HCT116 (cell line): ENCODE measurements around the gene GANAB. TPM values are rescaled to one million over a fixed set of nuclear protein-coding genes. Genes with fewer than 3 reads are reported as not detected.

ENCODE experiments used
- ATAC-seq: fragments of 200-7000 bp; cut with Tn5 transposase; 2 replicates; pipeline ENCODE4 v1.9.1; 2020; ENCODE audit warnings: mild to moderate bottlenecking, moderate library complexity
- BruUV-seq: library from RNA; stranded (reverse); fragments of 400-500 nt; replicated peaks from 2 replicates; lab custom pipeline; 2021; lab: Mats Ljungman, UMichigan
- CTCF ChIA-PET: fragments of 300-600 bp; sonication (Branson Sonifier 250); formaldehyde crosslinking; loops from one replicate; lab custom pipeline; 2021; ENCODE audit warnings: antibody characterized with exemption; lab: Charles Lee
- POLR2A ChIA-PET: fragments of 300-600, 350-600 bp; sonication (Branson Sonifier 250); formaldehyde crosslinking; loops from one replicate; lab custom pipeline; 2021; ENCODE audit warnings: antibody characterized with exemption; lab: Charles Lee
- RAD21 ChIA-PET, 2 experiments: fragments of 300-600 bp; sonication (Branson Sonifier 250); formaldehyde crosslinking; loops; one replicate each; lab custom pipeline; 2023; ENCODE audit warnings: low total read pairs in 2 of 2; ENCODE audit not compliant: uncharacterized antibody in 2 of 2, unreplicated experiment in 2 of 2, low non-redundant PET in 1 of 2; lab: Charles Lee
- DNase-seq: peaks from one replicate; pipeline ENCODE4 v3.0.0-alpha.2; 2010; ENCODE audit warnings: low read depth, low spot score
- H2AFZ ChIP-seq: fragments of 200-600 bp; shearing (Covaris generic), sonication (generic); 2 replicates; pipeline ENCODE4 v1.6.1; 2017; ENCODE audit warnings: low read depth, mixed run types, mixed read lengths, antibody characterized with exemption, low read length; ENCODE audit not compliant: poor library complexity, severe bottlenecking
- H3K27ac ChIP-seq: 2 replicates; pipeline ENCODE4 v1.5.1; 2012; ENCODE audit warnings: low read depth, low read length
- H3K27me3 ChIP-seq: fragments of 200-600 bp; sonication (generic); 2 replicates; pipeline ENCODE4 v1.6.1; 2016; ENCODE audit warnings: mixed run types, low read length, mixed read lengths; ENCODE audit not compliant: insufficient read depth
- H3K36me3 ChIP-seq, 2 experiments: fragments of 200-500 bp in 1 of 2; fragments of 200-600 bp in 1 of 2; sonication (Bioruptor generic) in 1 of 2; sonication (generic) in 1 of 2; 2 replicates each; pipeline versions ENCODE4 v1.5.1 to v1.6.1; 2014 to 2016; ENCODE audit warnings: low read length in 2 of 2, inconsistent platforms in 1 of 2, mixed read lengths in 1 of 2, mixed run types in 1 of 2; ENCODE audit not compliant: insufficient read depth in 2 of 2, control insufficient read depth in 1 of 2
- H3K4me1 ChIP-seq, 2 experiments: fragments of 200-600 bp in 1 of 2; sonication (generic) in 1 of 2; 2 replicates each; pipeline versions ENCODE4 v1.5.1 to v1.6.1; 2012 to 2017; ENCODE audit warnings: low read length in 2 of 2, inconsistent platforms in 1 of 2, mild to moderate bottlenecking in 1 of 2, mixed read lengths in 1 of 2, mixed run types in 1 of 2, moderate library complexity in 1 of 2; ENCODE audit not compliant: insufficient read depth in 2 of 2, control insufficient read depth in 1 of 2
- H3K4me2 ChIP-seq: fragments of 200-600 bp; sonication (generic); 2 replicates; pipeline ENCODE4 v1.6.1; 2017; ENCODE audit warnings: mixed run types, low read length, mixed read lengths
- H3K4me3 ChIP-seq, 2 experiments: fragments of 200-600 bp in 1 of 2; sonication (generic) in 1 of 2; replicated peaks in 1 of 2; 2 replicates each; pipeline ENCODE4 v1.5.1; 2011 to 2016; ENCODE audit warnings: low read length in 2 of 2, control low read depth in 1 of 2, low read depth in 1 of 2, mild to moderate bottlenecking in 1 of 2, mixed read lengths in 1 of 2, mixed run types in 1 of 2
- H3K79me2 ChIP-seq: fragments of 200-600 bp; sonication (generic); 2 replicates; pipeline ENCODE4 v1.6.1; 2017; ENCODE audit warnings: mild to moderate bottlenecking, mixed run types, low read length, moderate library complexity, mixed read lengths; ENCODE audit not compliant: insufficient read depth
- H3K9ac ChIP-seq: fragments of 200-600 bp; sonication (generic); 2 replicates; pipeline ENCODE4 v1.6.1; 2016; ENCODE audit warnings: low read length, mixed read lengths
- H3K9me2 ChIP-seq: fragments of 200-600 bp; sonication (generic), shearing (Covaris generic); 2 replicates; pipeline ENCODE4 v1.6.1; 2017; ENCODE audit warnings: mixed run types, mild to moderate bottlenecking, moderate library complexity; ENCODE audit not compliant: insufficient read depth
- H3K9me3 ChIP-seq, 2 experiments: fragments of 200-500 bp in 1 of 2; fragments of 200-600 bp in 1 of 2; sonication (Bioruptor generic) in 1 of 2; sonication (generic) in 1 of 2; 2 replicates each; pipeline ENCODE4 v1.6.1; 2014 to 2017; ENCODE audit warnings: low read length in 2 of 2, mixed read lengths in 2 of 2, inconsistent platforms in 1 of 2, low read depth in 1 of 2, mild to moderate bottlenecking in 1 of 2, mixed run types in 1 of 2, moderate library complexity in 1 of 2; ENCODE audit not compliant: control insufficient read depth in 1 of 2, insufficient read depth in 1 of 2
- H4K20me1 ChIP-seq: fragments of 200-600 bp; sonication (generic), shearing (Covaris generic); 2 replicates; pipeline ENCODE4 v1.6.1; 2017; ENCODE audit warnings: mixed run types, mild to moderate bottlenecking, moderate library complexity; ENCODE audit not compliant: insufficient read depth
- RAD21 ChIP-seq: IDR thresholded peaks from 2 replicates; pipeline ENCODE4 v1.6.1; 2012; ENCODE audit warnings: low read depth, mild to moderate bottlenecking
- intact Hi-C: fragments of 100-400 bp; cut with micrococcal nuclease; formaldehyde crosslinking; loops from 2 replicates; pipeline ENCODE4 v1.10.0; 2022
- total RNA-seq: library from RNA; stranded (reverse); gene quantifications from one replicate; pipeline ENCODE4 v1.2.1, GENCODE V29; 2021; ENCODE audit not compliant: unreplicated experiment
- TF ChIP-seq, protein P1 (sequence below), 3 experiments: fragments of 200-600 bp in 1 of 3; sonication (generic) in 1 of 3; IDR thresholded peaks in 2 of 3; conservative IDR thresholded peaks in 1 of 3; 2 replicates each; pipeline ENCODE4 v1.5.1; 2012 to 2017; ENCODE audit warnings: low read depth in 2 of 3, low read length in 2 of 3, antibody characterized with exemption in 1 of 3, borderline replicate concordance in 1 of 3, control low read depth in 1 of 3, mild to moderate bottlenecking in 1 of 3, mixed read lengths in 1 of 3, mixed run types in 1 of 3, moderate library complexity in 1 of 3; ENCODE audit not compliant: insufficient read depth in 1 of 3
- TF ChIP-seq, protein P2 (sequence below): IDR thresholded peaks from 2 replicates; pipeline ENCODE4 v1.6.1; 2012; ENCODE audit warnings: low read depth
- TF ChIP-seq, protein P3 (sequence below): IDR thresholded peaks from 2 replicates; pipeline ENCODE4 v1.6.1; 2012

GANAB gene
- total RNA-seq, 1 experiment from 2014 or later, result 410 TPM

DNA sequence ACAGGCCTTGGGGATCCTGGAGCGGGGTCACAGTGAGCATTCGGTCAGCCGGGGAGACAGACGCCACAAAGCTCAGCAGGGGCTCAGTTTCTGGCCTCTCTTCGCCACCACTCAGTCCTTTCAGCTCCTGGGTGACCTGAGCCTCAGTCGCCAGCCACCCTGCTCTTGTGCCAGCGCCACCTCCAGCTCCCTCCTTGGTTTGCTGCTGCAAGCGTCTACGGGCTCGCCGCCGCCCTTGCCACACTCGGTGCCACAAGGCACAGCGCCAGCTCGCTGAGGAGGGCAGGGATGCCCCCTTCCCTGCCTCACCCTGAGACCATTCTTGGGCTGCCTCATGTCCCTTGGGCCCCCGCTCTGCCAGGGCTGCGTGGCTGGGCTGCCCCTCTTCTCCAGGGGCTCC lies 71.3 kb downstream of the GANAB start:
- H2AFZ ChIP-seq, result no peak overlapping the region
- H3K4me1 ChIP-seq, result peaks cover 8 to 26% of the 10 kb centered on the region in 2 experiments
- no peak overlapping the region for H3K4me3 ChIP-seq
- ChIA-PET RAD21 (no interaction called here), CTCF (interaction anchor here (1.8 kb wide), 1 partner anchor 150 kb away, joined by 18 read pairs; no protein-coding TSS in a partner anchor), POLR2A (interaction anchor here (1.8 kb wide), 1 partner anchor 16 kb away, joined by 52 read pairs; the partner anchor contains the start of gene TUT1)
- no TSS peak for BruUV-seq
- TF ChIP-seq, protein P1, sequence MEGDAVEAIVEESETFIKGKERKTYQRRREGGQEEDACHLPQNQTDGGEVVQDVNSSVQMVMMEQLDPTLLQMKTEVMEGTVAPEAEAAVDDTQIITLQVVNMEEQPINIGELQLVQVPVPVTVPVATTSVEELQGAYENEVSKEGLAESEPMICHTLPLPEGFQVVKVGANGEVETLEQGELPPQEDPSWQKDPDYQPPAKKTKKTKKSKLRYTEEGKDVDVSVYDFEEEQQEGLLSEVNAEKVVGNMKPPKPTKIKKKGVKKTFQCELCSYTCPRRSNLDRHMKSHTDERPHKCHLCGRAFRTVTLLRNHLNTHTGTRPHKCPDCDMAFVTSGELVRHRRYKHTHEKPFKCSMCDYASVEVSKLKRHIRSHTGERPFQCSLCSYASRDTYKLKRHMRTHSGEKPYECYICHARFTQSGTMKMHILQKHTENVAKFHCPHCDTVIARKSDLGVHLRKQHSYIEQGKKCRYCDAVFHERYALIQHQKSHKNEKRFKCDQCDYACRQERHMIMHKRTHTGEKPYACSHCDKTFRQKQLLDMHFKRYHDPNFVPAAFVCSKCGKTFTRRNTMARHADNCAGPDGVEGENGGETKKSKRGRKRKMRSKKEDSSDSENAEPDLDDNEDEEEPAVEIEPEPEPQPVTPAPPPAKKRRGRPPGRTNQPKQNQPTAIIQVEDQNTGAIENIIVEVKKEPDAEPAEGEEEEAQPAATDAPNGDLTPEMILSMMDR (IDR thresholded peaks at IDR 0.05 in 2 of 3, conservative IDR thresholded peaks at IDR 0.05 in 1 of 3; ENCODE audit: borderline replicate concordance in 1 of 3, insufficient read depth in 1 of 3, low read depth in 2 of 3, low read length in 2 of 3), result no peak
- no peak for TF ChIP-seq RAD21
- TF ChIP-seq, protein P2, sequence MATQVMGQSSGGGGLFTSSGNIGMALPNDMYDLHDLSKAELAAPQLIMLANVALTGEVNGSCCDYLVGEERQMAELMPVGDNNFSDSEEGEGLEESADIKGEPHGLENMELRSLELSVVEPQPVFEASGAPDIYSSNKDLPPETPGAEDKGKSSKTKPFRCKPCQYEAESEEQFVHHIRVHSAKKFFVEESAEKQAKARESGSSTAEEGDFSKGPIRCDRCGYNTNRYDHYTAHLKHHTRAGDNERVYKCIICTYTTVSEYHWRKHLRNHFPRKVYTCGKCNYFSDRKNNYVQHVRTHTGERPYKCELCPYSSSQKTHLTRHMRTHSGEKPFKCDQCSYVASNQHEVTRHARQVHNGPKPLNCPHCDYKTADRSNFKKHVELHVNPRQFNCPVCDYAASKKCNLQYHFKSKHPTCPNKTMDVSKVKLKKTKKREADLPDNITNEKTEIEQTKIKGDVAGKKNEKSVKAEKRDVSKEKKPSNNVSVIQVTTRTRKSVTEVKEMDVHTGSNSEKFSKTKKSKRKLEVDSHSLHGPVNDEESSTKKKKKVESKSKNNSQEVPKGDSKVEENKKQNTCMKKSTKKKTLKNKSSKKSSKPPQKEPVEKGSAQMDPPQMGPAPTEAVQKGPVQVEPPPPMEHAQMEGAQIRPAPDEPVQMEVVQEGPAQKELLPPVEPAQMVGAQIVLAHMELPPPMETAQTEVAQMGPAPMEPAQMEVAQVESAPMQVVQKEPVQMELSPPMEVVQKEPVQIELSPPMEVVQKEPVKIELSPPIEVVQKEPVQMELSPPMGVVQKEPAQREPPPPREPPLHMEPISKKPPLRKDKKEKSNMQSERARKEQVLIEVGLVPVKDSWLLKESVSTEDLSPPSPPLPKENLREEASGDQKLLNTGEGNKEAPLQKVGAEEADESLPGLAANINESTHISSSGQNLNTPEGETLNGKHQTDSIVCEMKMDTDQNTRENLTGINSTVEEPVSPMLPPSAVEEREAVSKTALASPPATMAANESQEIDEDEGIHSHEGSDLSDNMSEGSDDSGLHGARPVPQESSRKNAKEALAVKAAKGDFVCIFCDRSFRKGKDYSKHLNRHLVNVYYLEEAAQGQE, result no peak
- TF ChIP-seq, protein P3, sequence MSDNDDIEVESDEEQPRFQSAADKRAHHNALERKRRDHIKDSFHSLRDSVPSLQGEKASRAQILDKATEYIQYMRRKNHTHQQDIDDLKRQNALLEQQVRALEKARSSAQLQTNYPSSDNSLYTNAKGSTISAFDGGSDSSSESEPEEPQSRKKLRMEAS, result no peak
- no peaks in the 10 kb centered on the region for H3K9me2 ChIP-seq
- peak overlapping the region; percentile 81; the same call in 1 of the 2 replicates for H3K4me2 ChIP-seq
- ATAC-seq, result no peak
- H3K9me3 ChIP-seq, result no peaks in the 10 kb centered on the region
- no peaks in the 10 kb centered on the region for H3K27me3 ChIP-seq
- 0 out of 2 replicates have a peak overlapping the region, but pooled peaks have one; percentile 75 for H3K9ac ChIP-seq
- no peaks in the 10 kb centered on the region; the same call in 1 of the 2 replicates for H4K20me1 ChIP-seq
- H3K79me2 ChIP-seq, result peaks cover 36% of the 10 kb centered on the region
- intact Hi-C loops, result no loop called here
- DNase-seq, result no peak
- peak overlapping the region; percentile 63 for H3K27ac ChIP-seq
- peaks cover 31 to 50% of the 10 kb centered on the region in 2 experiments for H3K36me3 ChIP-seq

Other genes starting within 250 kb of the GANAB start
- gene SCGB1A1, start 227.6 kb downstream of the GANAB start, total RNA-seq, result 2.0 TPM
- gene AHNAK, start 99.8 kb downstream of the GANAB start, total RNA-seq, result 239 TPM
- gene EEF1G, start 72.7 kb downstream of the GANAB start, total RNA-seq, result 1,901 TPM
- 49.0 TPM for gene TUT1, start 55.1 kb downstream of the GANAB start, total RNA-seq
- gene MTA2, start 44.7 kb downstream of the GANAB start, total RNA-seq, result 98.9 TPM
- gene EML3, start 33.8 kb downstream of the GANAB start, total RNA-seq, result 124 TPM
- 2.7 TPM for gene ROM1, start 33.4 kb downstream of the GANAB start, total RNA-seq
- 51.2 TPM for gene B3GAT3, start 24.6 kb downstream of the GANAB start, total RNA-seq
- 29.1 TPM for gene INTS5, start 6.7 kb upstream of the GANAB start, total RNA-seq
- gene C11orf98, start 18.6 kb upstream of the GANAB start, total RNA-seq, result 121 TPM
- gene CSKMT, start 18.7 kb upstream of the GANAB start, total RNA-seq, result 63.5 TPM
- 17.9 TPM for gene UQCC3, start 25.1 kb upstream of the GANAB start, total RNA-seq
- gene LBHD1, start 25.7 kb upstream of the GANAB start, total RNA-seq, result 14.7 TPM
- gene UBXN1, start 32.5 kb upstream of the GANAB start, total RNA-seq, result 94.2 TPM
- 0.71 TPM for gene LRRN4CL, start 42.9 kb upstream of the GANAB start, total RNA-seq
- gene BSCL2, start 60.8 kb upstream of the GANAB start, total RNA-seq, result 62.0 TPM
- not detected for gene GNG3, start 61.1 kb upstream of the GANAB start, total RNA-seq
- 45.8 TPM for gene HNRNPUL2, start 80.8 kb upstream of the GANAB start, total RNA-seq
- 33.3 TPM for gene TTC9C, start 81.9 kb upstream of the GANAB start, total RNA-seq
- gene ZBTB3, start 107.5 kb upstream of the GANAB start, total RNA-seq, result 11.3 TPM
- 109 TPM for gene POLR2G, start 115.0 kb upstream of the GANAB start, total RNA-seq
- 24.2 TPM for gene TAF6L, start 124.8 kb upstream of the GANAB start, total RNA-seq
- gene TMEM179B, start 140.8 kb upstream of the GANAB start, total RNA-seq, result 51.6 TPM
- 18.4 TPM for gene TMEM223, start 145.4 kb upstream of the GANAB start, total RNA-seq
- gene NXF1, start 158.8 kb upstream of the GANAB start, total RNA-seq, result 55.5 TPM
- 29.5 TPM for gene STX5, start 185.4 kb upstream of the GANAB start, total RNA-seq
- not detected for gene TEX54, start 186.2 kb upstream of the GANAB start, total RNA-seq
- 111 TPM for gene WDR74, start 193.0 kb upstream of the GANAB start, total RNA-seq
- gene SLC3A2, start 234.3 kb upstream of the GANAB start, total RNA-seq, result 418 TPM